ENCODE data around the gene POR. TPM values are rescaled to one million over a fixed set of nuclear protein-coding genes. Genes with fewer than 3 reads are reported as not detected.

POR gene
- polyA plus RNA-seq, 3 donors, result 52.9 to 82.2 (median 66.5) TPM

- DNase-seq (ENCODE audit: extremely low read depth in 1 of 11, low read depth in 9 of 11, low spot score in 4 of 11), result no peak
These were observed 48.5 kb downstream of the POR start for GRCh38 chr7:75963381-75963995.

- no peak for DNase-seq (ENCODE audit: extremely low read depth in 1 of 11, low read depth in 9 of 11, low spot score in 4 of 11)
These were observed 50.7 kb downstream of the POR start for GRCh38 chr7:75965617-75966016.

GRCh38 chr7:75966190-75966961 lies 51.4 kb downstream of the POR start:
- DNase-seq (ENCODE audit: extremely low read depth in 1 of 11, low read depth in 9 of 11, low spot score in 4 of 11), result no peak

- no peak for DNase-seq (ENCODE audit: extremely low read depth in 1 of 11, low read depth in 9 of 11, low spot score in 4 of 11)
These were observed 52.1 kb downstream of the POR start for GRCh38 chr7:75967055-75967454.

GRCh38 chr7:75967487-75967997 lies 52.6 kb downstream of the POR start:
- peak in 7 of 11 donors; percentile 55 to 78 (median 72) for DNase-seq (ENCODE audit: extremely low read depth in 1 of 11, low read depth in 9 of 11, low spot score in 4 of 11)

- no peak for DNase-seq (ENCODE audit: extremely low read depth in 1 of 11, low read depth in 9 of 11, low spot score in 4 of 11)
These were observed 53.1 kb downstream of the POR start for GRCh38 chr7:75968012-75968411.

- DNase-seq (ENCODE audit: extremely low read depth in 1 of 11, low read depth in 9 of 11, low spot score in 4 of 11), result no peak
These were observed 53.6 kb downstream of the POR start for GRCh38 chr7:75968561-75969001.

GRCh38 chr7:75969182-75969581 lies 54.2 kb downstream of the POR start:
- DNase-seq (ENCODE audit: extremely low read depth in 1 of 11, low read depth in 9 of 11, low spot score in 4 of 11), result no peak

GRCh38 chr7:75969704-75970498 lies 54.9 kb downstream of the POR start:
- DNase-seq (ENCODE audit: extremely low read depth in 1 of 11, low read depth in 9 of 11, low spot score in 4 of 11), result no peak

GRCh38 chr7:75971309-75971960 lies 56.5 kb downstream of the POR start:
- DNase-seq (ENCODE audit: extremely low read depth in 1 of 11, low read depth in 9 of 11, low spot score in 4 of 11), result no peak

- DNase-seq (ENCODE audit: extremely low read depth in 1 of 11, low read depth in 9 of 11, low spot score in 4 of 11), result no peak
These were observed 57.2 kb downstream of the POR start for GRCh38 chr7:75971961-75972763.

GRCh38 chr7:75977743-75978142 lies 62.8 kb downstream of the POR start:
- no peak for DNase-seq (ENCODE audit: extremely low read depth in 1 of 11, low read depth in 9 of 11, low spot score in 4 of 11)

GRCh38 chr7:75979759-75980429 lies 64.9 kb downstream of the POR start:
- no peak for DNase-seq (ENCODE audit: extremely low read depth in 1 of 11, low read depth in 9 of 11, low spot score in 4 of 11)

GRCh38 chr7:75980430-75981202 lies 65.7 kb downstream of the POR start:
- no peak for DNase-seq (ENCODE audit: extremely low read depth in 1 of 11, low read depth in 9 of 11, low spot score in 4 of 11)

GRCh38 chr7:75981203-75981452 lies 66.2 kb downstream of the POR start:
- no peak for DNase-seq (ENCODE audit: extremely low read depth in 1 of 11, low read depth in 9 of 11, low spot score in 4 of 11)

GRCh38 chr7:75981453-75982305 lies 66.7 kb downstream of the POR start:
- DNase-seq (ENCODE audit: extremely low read depth in 1 of 11, low read depth in 9 of 11, low spot score in 4 of 11), result no peak

Measured in renal cortex interstitium (tissue), 11 donors.